HCT116 (cell line): ENCODE results near the gene RNPEPL1. TPM values are rescaled to one million over a fixed set of nuclear protein-coding genes. Genes with fewer than 3 reads are reported as not detected.

Source experiments
- ATAC-seq: fragments of 200-7000 bp; cut with Tn5 transposase; 2 replicates; pipeline ENCODE4 v1.9.1; 2020; ENCODE audit warnings: mild to moderate bottlenecking, moderate library complexity
- BruUV-seq: library from RNA; stranded (reverse); fragments of 400-500 nt; replicated peaks from 2 replicates; lab custom pipeline; 2021; lab: Mats Ljungman, UMichigan
- CTCF ChIA-PET: fragments of 300-600 bp; sonication (Branson Sonifier 250); formaldehyde crosslinking; loops from one replicate; lab custom pipeline; 2021; ENCODE audit warnings: antibody characterized with exemption; lab: Charles Lee
- POLR2A ChIA-PET: fragments of 300-600, 350-600 bp; sonication (Branson Sonifier 250); formaldehyde crosslinking; loops from one replicate; lab custom pipeline; 2021; ENCODE audit warnings: antibody characterized with exemption; lab: Charles Lee
- RAD21 ChIA-PET, 2 experiments: fragments of 300-600 bp; sonication (Branson Sonifier 250); formaldehyde crosslinking; loops; one replicate each; lab custom pipeline; 2023; ENCODE audit warnings: low total read pairs in 2 of 2; ENCODE audit not compliant: uncharacterized antibody in 2 of 2, unreplicated experiment in 2 of 2, low non-redundant PET in 1 of 2; lab: Charles Lee
- DNase-seq: peaks from one replicate; pipeline ENCODE4 v3.0.0-alpha.2; 2010; ENCODE audit warnings: low read depth, low spot score
- H2AFZ ChIP-seq: fragments of 200-600 bp; shearing (Covaris generic), sonication (generic); 2 replicates; pipeline ENCODE4 v1.6.1; 2017; ENCODE audit warnings: low read depth, mixed run types, mixed read lengths, antibody characterized with exemption, low read length; ENCODE audit not compliant: poor library complexity, severe bottlenecking
- H3K27ac ChIP-seq: 2 replicates; pipeline ENCODE4 v1.5.1; 2012; ENCODE audit warnings: low read depth, low read length
- H3K27me3 ChIP-seq: fragments of 200-600 bp; sonication (generic); 2 replicates; pipeline ENCODE4 v1.6.1; 2016; ENCODE audit warnings: mixed run types, low read length, mixed read lengths; ENCODE audit not compliant: insufficient read depth
- H3K36me3 ChIP-seq, 2 experiments: fragments of 200-500 bp in 1 of 2; fragments of 200-600 bp in 1 of 2; sonication (Bioruptor generic) in 1 of 2; sonication (generic) in 1 of 2; 2 replicates each; pipeline versions ENCODE4 v1.5.1 to v1.6.1; 2014 to 2016; ENCODE audit warnings: low read length in 2 of 2, inconsistent platforms in 1 of 2, mixed read lengths in 1 of 2, mixed run types in 1 of 2; ENCODE audit not compliant: insufficient read depth in 2 of 2, control insufficient read depth in 1 of 2
- H3K4me1 ChIP-seq, 2 experiments: fragments of 200-600 bp in 1 of 2; sonication (generic) in 1 of 2; 2 replicates each; pipeline versions ENCODE4 v1.5.1 to v1.6.1; 2012 to 2017; ENCODE audit warnings: low read length in 2 of 2, inconsistent platforms in 1 of 2, mild to moderate bottlenecking in 1 of 2, mixed read lengths in 1 of 2, mixed run types in 1 of 2, moderate library complexity in 1 of 2; ENCODE audit not compliant: insufficient read depth in 2 of 2, control insufficient read depth in 1 of 2
- H3K4me2 ChIP-seq: fragments of 200-600 bp; sonication (generic); 2 replicates; pipeline ENCODE4 v1.6.1; 2017; ENCODE audit warnings: mixed run types, low read length, mixed read lengths
- H3K4me3 ChIP-seq, 2 experiments: fragments of 200-600 bp in 1 of 2; sonication (generic) in 1 of 2; replicated peaks in 1 of 2; 2 replicates each; pipeline ENCODE4 v1.5.1; 2011 to 2016; ENCODE audit warnings: low read length in 2 of 2, control low read depth in 1 of 2, low read depth in 1 of 2, mild to moderate bottlenecking in 1 of 2, mixed read lengths in 1 of 2, mixed run types in 1 of 2
- H3K79me2 ChIP-seq: fragments of 200-600 bp; sonication (generic); 2 replicates; pipeline ENCODE4 v1.6.1; 2017; ENCODE audit warnings: mild to moderate bottlenecking, mixed run types, low read length, moderate library complexity, mixed read lengths; ENCODE audit not compliant: insufficient read depth
- H3K9ac ChIP-seq: fragments of 200-600 bp; sonication (generic); 2 replicates; pipeline ENCODE4 v1.6.1; 2016; ENCODE audit warnings: low read length, mixed read lengths
- H3K9me2 ChIP-seq: fragments of 200-600 bp; sonication (generic), shearing (Covaris generic); 2 replicates; pipeline ENCODE4 v1.6.1; 2017; ENCODE audit warnings: mixed run types, mild to moderate bottlenecking, moderate library complexity; ENCODE audit not compliant: insufficient read depth
- H3K9me3 ChIP-seq, 2 experiments: fragments of 200-500 bp in 1 of 2; fragments of 200-600 bp in 1 of 2; sonication (Bioruptor generic) in 1 of 2; sonication (generic) in 1 of 2; 2 replicates each; pipeline ENCODE4 v1.6.1; 2014 to 2017; ENCODE audit warnings: low read length in 2 of 2, mixed read lengths in 2 of 2, inconsistent platforms in 1 of 2, low read depth in 1 of 2, mild to moderate bottlenecking in 1 of 2, mixed run types in 1 of 2, moderate library complexity in 1 of 2; ENCODE audit not compliant: control insufficient read depth in 1 of 2, insufficient read depth in 1 of 2
- H4K20me1 ChIP-seq: fragments of 200-600 bp; sonication (generic), shearing (Covaris generic); 2 replicates; pipeline ENCODE4 v1.6.1; 2017; ENCODE audit warnings: mixed run types, mild to moderate bottlenecking, moderate library complexity; ENCODE audit not compliant: insufficient read depth
- CBX3 ChIP-seq: IDR thresholded peaks from 2 replicates; pipeline ENCODE4 v1.6.1; 2012; ENCODE audit warnings: low read depth
- CTCF ChIP-seq, 3 experiments: fragments of 200-600 bp in 1 of 3; sonication (generic) in 1 of 3; IDR thresholded peaks in 2 of 3; conservative IDR thresholded peaks in 1 of 3; 2 replicates each; pipeline ENCODE4 v1.5.1; 2012 to 2017; ENCODE audit warnings: low read depth in 2 of 3, low read length in 2 of 3, antibody characterized with exemption in 1 of 3, borderline replicate concordance in 1 of 3, control low read depth in 1 of 3, mild to moderate bottlenecking in 1 of 3, mixed read lengths in 1 of 3, mixed run types in 1 of 3, moderate library complexity in 1 of 3; ENCODE audit not compliant: insufficient read depth in 1 of 3
- EGR1 ChIP-seq: IDR thresholded peaks from 2 replicates; pipeline ENCODE4 v1.6.1; 2012; ENCODE audit warnings: low read depth
- EZH2phosphoT487 ChIP-seq: fragments of 200-600 bp; IDR thresholded peaks from 2 replicates; pipeline ENCODE4 v1.6.1; 2018; ENCODE audit warnings: antibody characterized with exemption, borderline replicate concordance
- FOSL1 ChIP-seq: IDR thresholded peaks from 2 replicates; pipeline ENCODE4 v1.6.1; 2012; ENCODE audit warnings: low read depth
- POLR2A ChIP-seq: IDR thresholded peaks from 2 replicates; pipeline ENCODE4 v1.7.0; 2011; ENCODE audit warnings: borderline replicate concordance; ENCODE audit not compliant: insufficient read depth, insufficient read length; ENCODE audit errors: extremely low read depth
- RAD21 ChIP-seq: IDR thresholded peaks from 2 replicates; pipeline ENCODE4 v1.6.1; 2012; ENCODE audit warnings: low read depth, mild to moderate bottlenecking
- SRF ChIP-seq: IDR thresholded peaks from 2 replicates; pipeline ENCODE4 v1.6.1; 2012; ENCODE audit warnings: low read depth
- TCF7L2 ChIP-seq: IDR thresholded peaks from 2 replicates; pipeline ENCODE4 v1.7.0; 2011; ENCODE audit warnings: borderline replicate concordance, inconsistent platforms; ENCODE audit not compliant: insufficient read depth, insufficient read length; ENCODE audit errors: extremely low read depth
- YY1 ChIP-seq: IDR thresholded peaks from 2 replicates; pipeline ENCODE4 v1.6.1; 2011; ENCODE audit warnings: low read length, low read depth, moderate library complexity, mild to moderate bottlenecking; ENCODE audit not compliant: insufficient replicate concordance; ENCODE audit errors: extremely low read depth
- ZNF274 ChIP-seq: fragments of 200-500 bp; sonication (Bioruptor generic); IDR thresholded peaks from 2 replicates; pipeline ENCODE4 v1.6.1; 2014; ENCODE audit warnings: mild to moderate bottlenecking, low read depth, low read length, inconsistent platforms
- intact Hi-C: fragments of 100-400 bp; cut with micrococcal nuclease; formaldehyde crosslinking; loops from 2 replicates; pipeline ENCODE4 v1.10.0; 2022
- total RNA-seq: library from RNA; stranded (reverse); gene quantifications from one replicate; pipeline ENCODE4 v1.2.1, GENCODE V29; 2021; ENCODE audit not compliant: unreplicated experiment
- TF ChIP-seq, protein P1 (sequence below): IDR thresholded peaks from 2 replicates; pipeline ENCODE4 v1.6.1; 2012
- TF ChIP-seq, protein P2 (sequence below): IDR thresholded peaks from 2 replicates; pipeline ENCODE4 v1.6.1; 2011; ENCODE audit warnings: mild to moderate bottlenecking, low read length, moderate library complexity; ENCODE audit not compliant: insufficient replicate concordance; ENCODE audit errors: extremely low read depth

The RNPEPL1 gene
- total RNA-seq, 1 experiment from 2014 or later, result 49.7 TPM

DNA sequence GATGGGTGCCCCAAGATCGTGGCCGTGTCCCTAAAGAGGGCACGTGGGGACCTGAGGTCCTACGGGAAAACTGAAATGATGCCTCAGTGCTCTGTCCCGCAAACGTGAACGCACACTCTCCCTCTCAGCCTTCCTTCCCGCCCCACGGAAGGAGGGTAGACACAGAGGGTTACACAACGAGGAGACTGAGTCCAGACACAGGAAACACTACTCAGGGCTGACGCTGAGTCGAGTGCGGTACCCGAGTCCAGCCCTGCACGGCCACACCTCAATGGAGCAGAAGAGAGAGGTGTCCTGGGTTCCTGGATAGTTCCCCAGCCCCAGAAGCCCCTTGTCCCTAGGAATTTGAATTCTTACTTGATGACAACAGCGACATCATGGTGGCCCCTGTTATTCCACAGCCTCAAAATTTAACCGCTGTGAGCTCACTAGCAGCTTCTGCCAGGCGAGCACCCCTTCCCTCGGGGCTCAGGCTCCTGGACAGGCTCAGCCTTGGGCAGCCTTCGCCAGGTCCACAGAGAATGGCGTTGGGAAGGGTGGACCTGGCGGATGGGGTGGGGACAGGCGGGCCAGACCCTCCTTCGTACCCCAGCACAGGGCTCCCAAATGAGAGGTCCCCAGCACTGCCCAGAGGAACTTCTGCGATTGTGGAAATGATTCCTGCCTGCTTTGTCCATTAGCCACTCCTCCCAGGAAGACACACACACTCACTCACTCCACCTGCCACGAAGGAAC lies 980 bp upstream of the RNPEPL1 start:
- ATAC-seq, result no peak
- no peak for TF ChIP-seq SRF
- TF ChIP-seq YY1, result no peak
- no peak for TF ChIP-seq TCF7L2
- no peak for TF ChIP-seq CBX3
- no peak for TF ChIP-seq EGR1
- TF ChIP-seq FOSL1, result no peak
- TF ChIP-seq POLR2A, result no peak
- TF ChIP-seq CTCF (IDR thresholded peaks at IDR 0.05 in 2 of 3, conservative IDR thresholded peaks at IDR 0.05 in 1 of 3; ENCODE audit: borderline replicate concordance in 1 of 3, insufficient read depth in 1 of 3, low read depth in 2 of 3, low read length in 2 of 3), result no peak
- TF ChIP-seq EZH2phosphoT487, result no peak
- TF ChIP-seq, protein P1, sequence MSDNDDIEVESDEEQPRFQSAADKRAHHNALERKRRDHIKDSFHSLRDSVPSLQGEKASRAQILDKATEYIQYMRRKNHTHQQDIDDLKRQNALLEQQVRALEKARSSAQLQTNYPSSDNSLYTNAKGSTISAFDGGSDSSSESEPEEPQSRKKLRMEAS, result no peak
- no peak for TF ChIP-seq RAD21
- TF ChIP-seq, protein P2, sequence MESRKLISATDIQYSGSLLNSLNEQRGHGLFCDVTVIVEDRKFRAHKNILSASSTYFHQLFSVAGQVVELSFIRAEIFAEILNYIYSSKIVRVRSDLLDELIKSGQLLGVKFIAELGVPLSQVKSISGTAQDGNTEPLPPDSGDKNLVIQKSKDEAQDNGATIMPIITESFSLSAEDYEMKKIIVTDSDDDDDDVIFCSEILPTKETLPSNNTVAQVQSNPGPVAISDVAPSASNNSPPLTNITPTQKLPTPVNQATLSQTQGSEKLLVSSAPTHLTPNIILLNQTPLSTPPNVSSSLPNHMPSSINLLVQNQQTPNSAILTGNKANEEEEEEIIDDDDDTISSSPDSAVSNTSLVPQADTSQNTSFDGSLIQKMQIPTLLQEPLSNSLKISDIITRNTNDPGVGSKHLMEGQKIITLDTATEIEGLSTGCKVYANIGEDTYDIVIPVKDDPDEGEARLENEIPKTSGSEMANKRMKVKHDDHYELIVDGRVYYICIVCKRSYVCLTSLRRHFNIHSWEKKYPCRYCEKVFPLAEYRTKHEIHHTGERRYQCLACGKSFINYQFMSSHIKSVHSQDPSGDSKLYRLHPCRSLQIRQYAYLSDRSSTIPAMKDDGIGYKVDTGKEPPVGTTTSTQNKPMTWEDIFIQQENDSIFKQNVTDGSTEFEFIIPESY, result no peak
- TF ChIP-seq ZNF274, result no peak
- no peak overlapping the region for H2AFZ ChIP-seq
- H3K4me1 ChIP-seq, result peaks cover 45 to 66% of the 10 kb centered on the region in 2 experiments
- POLR2A ChIA-PET, result interaction anchor here (2.0 kb wide), 2 partner anchors 13 to 18 kb away, joined by 10 to 23 read pairs; partner anchors contain the start of gene CAPN10
- no peaks in the 10 kb centered on the region for H3K27me3 ChIP-seq
- peak overlapping the region; percentile 86 for H3K4me2 ChIP-seq
- BruUV-seq, result TSS peak; percentile 24
- RAD21 ChIA-PET, result interaction anchor here in 1 of 2 experiments (2.0 kb wide), 1 partner anchor 13 kb away, joined by 5 read pairs; no protein-coding TSS in a partner anchor
- peak overlapping the region; percentile 64 to 85 for H3K4me3 ChIP-seq
- CTCF ChIA-PET, result interaction anchor here (0.8 to 3.4 kb wide), 4 partner anchors 12 to 992 kb away, joined by 3 to 48 read pairs (median 22); partner anchors contain the start of gene CAPN10
- no peaks in the 10 kb centered on the region for H3K9me3 ChIP-seq
- intact Hi-C loops, result loop anchor here (5.0 to 10.0 kb wide), 2 partner anchors 55 to 333 kb away; no protein-coding TSS in a partner anchor
- peak overlapping the region; percentile 67 for H3K9ac ChIP-seq
- no peaks in the 10 kb centered on the region for H3K9me2 ChIP-seq
- DNase-seq, result no peak
- no peaks in the 10 kb centered on the region for H4K20me1 ChIP-seq
- peaks cover 35% of the 10 kb centered on the region; the same call in 1 of the 2 replicates for H3K79me2 ChIP-seq
- H3K36me3 ChIP-seq, result peaks cover 0 to 6% of the 10 kb centered on the region in 2 experiments; a peak in 1 of 4 replicates
- peak overlapping the region; percentile 93 for H3K27ac ChIP-seq
